ENCODE data around the gene MAP4. TPM values are rescaled to one million over a fixed set of nuclear protein-coding genes. Genes with fewer than 3 reads are reported as not detected.

MAP4 gene
- total and polyA plus RNA-seq, 2 of the 13 experiments (the other 11 are each of a cell fraction or from before 2014, with no cell fraction given) = 33.1 to 38.7 TPM

GRCh38 chr3:47824541-47825473 lies 191.4 kb downstream of the MAP4 start (continued):
- TF ChIP-seq GABPA (IDR thresholded peaks at IDR 0.05; ENCODE audit: low read depth, low read length) = no peak
- TF ChIP-seq GABPA (CRISPR knock-in tag; IDR thresholded peaks at IDR 0.05; ENCODE audit: low read depth) = no peak
- no peak for TF ChIP-seq CBX1 (IDR thresholded peaks at IDR 0.05; ENCODE audit: low read depth)
- TF ChIP-seq ZNF143 (CRISPR knock-in tag; IDR thresholded peaks at IDR 0.05) = peak; percentile 81
- no peak for TF ChIP-seq SIX4 (CRISPR knock-in tag; IDR thresholded peaks at IDR 0.05)
- TF ChIP-seq ZNF644 (CRISPR knock-in tag; IDR thresholded peaks at IDR 0.05; ENCODE audit: low read depth) = no peak
- 0 out of 2 replicates have a peak, but pooled peaks have one; percentile 49 for TF ChIP-seq CAMTA2 (CRISPR knock-in tag; IDR thresholded peaks at IDR 0.05; ENCODE audit: borderline replicate concordance)
- peak; percentile 98 for TF ChIP-seq ZFX (CRISPR knock-in tag; IDR thresholded peaks at IDR 0.05; ENCODE audit: low read depth)
- peak; percentile 58; the same call in 1 of the 2 replicates for TF ChIP-seq ZNF543 (CRISPR knock-in tag; IDR thresholded peaks at IDR 0.05)
- no peak for TF ChIP-seq NR3C1 (CRISPR knock-in tag; IDR thresholded peaks at IDR 0.05)
- no peak for TF ChIP-seq RERE (CRISPR knock-in tag; IDR thresholded peaks at IDR 0.05; ENCODE audit: low read depth)
- no peak for TF ChIP-seq MBNL3 (CRISPR knock-in tag; conservative IDR thresholded peaks at IDR 0.05)
- TF ChIP-seq ZNF253 (CRISPR knock-in tag; IDR thresholded peaks at IDR 0.05; ENCODE audit: borderline replicate concordance) = peak; percentile 90
- TF ChIP-seq MZF1 (CRISPR knock-in tag; IDR thresholded peaks at IDR 0.05; ENCODE audit: borderline replicate concordance) = no peak
- TF ChIP-seq MNT (IDR thresholded peaks at IDR 0.05) = no peak
- no peak for TF ChIP-seq PBX3 (CRISPR knock-in tag; IDR thresholded peaks at IDR 0.05; ENCODE audit: borderline replicate concordance)
- no peak for TF ChIP-seq KLF9 (CRISPR knock-in tag; IDR thresholded peaks at IDR 0.05; ENCODE audit: low read depth)
- 0 out of 2 replicates have a peak, but pooled peaks have one; percentile 24 for TF ChIP-seq ZBTB21 (CRISPR knock-in tag; IDR thresholded peaks at IDR 0.05)
- peak; percentile 47; the same call in 1 of the 2 replicates for TF ChIP-seq PHF21A (CRISPR knock-in tag; IDR thresholded peaks at IDR 0.05)
- TF ChIP-seq ZNF547 (CRISPR knock-in tag; IDR thresholded peaks at IDR 0.05) = peak; percentile 90
- TF ChIP-seq ATAD3A (CRISPR knock-in tag; IDR thresholded peaks at IDR 0.05) = no peak; the same call in 1 of the 2 replicates
